ENCODE measurements around the gene SNCA. TPM values are rescaled to one million over a fixed set of nuclear protein-coding genes. Genes with fewer than 3 reads are reported as not detected.

SNCA gene
- total and polyA plus RNA-seq, 2 of the 8 experiments (the other 6 are each of a cell fraction or from before 2014, with no cell fraction given), result 8.5 to 16.8 TPM

- Histone ChIP-seq H2BK5ac (ENCODE audit: low read depth, low read length) (no peak overlapping the region), H3K79me1 (ENCODE audit: low read depth, low read length) (no peaks in the 10 kb centered on the region), H4K20me1 (replicated peaks in 1 of 2; ENCODE audit: control insufficient read depth in 1 of 2, insufficient read depth in 2 of 2, low read length in 2 of 2) (no peaks in the 10 kb centered on the region), H2BK15ac (ENCODE audit: low read length) (no peak overlapping the region), H3K27me3 (replicated peaks in 1 of 4; ENCODE audit: control insufficient read depth in 3 of 4, extremely low read depth in 1 of 4, insufficient read depth in 3 of 4, low read length in 3 of 4) (no peaks in the 10 kb centered on the region), H3K36me3 (ENCODE audit: control insufficient read depth in 2 of 4, insufficient read depth in 4 of 4, low read length in 3 of 4) (no peaks in the 10 kb centered on the region), H2AFZ (ENCODE audit: low read length) (no peak overlapping the region), H4K91ac (replicated peaks; ENCODE audit: insufficient read length, low read length) (no peak overlapping the region), H3K23me2 (ENCODE audit: low read depth, low read length) (no peaks in the 10 kb centered on the region), H4K5ac (ENCODE audit: insufficient read length, low read depth, low read length) (no peak overlapping the region), H3K14ac (ENCODE audit: insufficient read length) (no peak overlapping the region), H4K8ac (ENCODE audit: extremely low read depth, insufficient read depth, low read length) (no peak overlapping the region), H3K9ac (replicated peaks in 1 of 4; ENCODE audit: extremely low read depth in 1 of 4, low read depth in 3 of 4, low read length in 3 of 4) (no peak overlapping the region), H3K23ac (ENCODE audit: insufficient read length) (no peak overlapping the region), H3K4me1 (replicated peaks in 1 of 4; ENCODE audit: control insufficient read depth in 3 of 4, insufficient read depth in 4 of 4, low read length in 3 of 4) (no peaks in the 10 kb centered on the region), H2BK20ac (ENCODE audit: low read length) (no peak overlapping the region), H3K18ac (ENCODE audit: extremely low read depth, low read length) (no peak overlapping the region), H3K56ac (replicated peaks; ENCODE audit: insufficient read length, low read depth, low read length) (no peak overlapping the region), H3K9me3 (ENCODE audit: insufficient read depth in 2 of 2, low read depth in 1 of 2, low read length in 1 of 2) (no peaks in the 10 kb centered on the region), H3K4ac (replicated peaks; ENCODE audit: insufficient read length, low read depth, low read length) (no peak overlapping the region), H3K4me2 (ENCODE audit: insufficient read depth in 1 of 2, low read depth in 2 of 2, low read length in 2 of 2) (no peak overlapping the region), H2BK12ac (ENCODE audit: low read depth, low read length) (no peak overlapping the region), H2AK5ac (ENCODE audit: low read depth, low read length) (no peak overlapping the region), H3K27ac (ENCODE audit: low read depth, low read length) (no peak overlapping the region), H3K4me3 (ENCODE audit: extremely low read depth in 1 of 4, insufficient read depth in 2 of 4, low read depth in 3 of 4, low read length in 4 of 4) (no peak overlapping the region), H2BK120ac (replicated peaks; ENCODE audit: low read depth, low read length) (no peak overlapping the region), H3K79me2 (ENCODE audit: control insufficient read depth in 1 of 2, insufficient read depth in 2 of 2, low read length in 2 of 2) (no peaks in the 10 kb centered on the region)
- DNase-seq (ENCODE audit: low read depth in 1 of 2, low spot score in 2 of 2) (no peak), FAIRE-seq (no peak)
- TF ChIP-seq TBP (IDR thresholded peaks at IDR 0.05; ENCODE audit: low read depth, low read length), result no peak
- TF ChIP-seq CTCF (IDR thresholded peaks at IDR 0.05; ENCODE audit: control extremely low read depth in 1 of 3, insufficient read depth in 1 of 3, low read depth in 1 of 3, low read length in 3 of 3), result peak in 1 of 3 experiments; percentile 18; a peak in 2 of 4 replicates
- ChIA-PET POLR2A (ENCODE audit: partially characterized antibody) (no interaction called here), CTCF (ENCODE audit: partially characterized antibody) (interaction anchor here (0.6 to 2.5 kb wide), 16 partner anchors 8 to 455 kb away, joined by 3 to 9 read pairs (median 4); no protein-coding TSS in a partner anchor)
- WGBS, 2 experiments (ENCODE audit: extremely low coverage in 1 of 2, insufficient coverage in 1 of 2, insufficient read length in 1 of 2, insufficient replicate concordance in 2 of 2, low coverage in 1 of 2, low lambda C conversion rate in 2 of 2, missing lambda C conversion rate in 1 of 2), result 47% methylated on average over 2 of the region's 2 CpGs; no CpG with 5 or more reads in 1 of the 2 experiments
Measured at GRCh38 chr4:89868999-89869589, 32.1 kb upstream of the SNCA start.
